Erythroblast (primary cell): ENCODE measurements around the gene EEA1.

Source experiments
- GATA1 ChIP-seq: IDR thresholded peaks from 2 replicates; pipeline ENCODE4 v1.6.1; 2011; ENCODE audit warnings: low read depth, mild to moderate bottlenecking, control low read depth, low read length, moderate library complexity
- POLR2A ChIP-seq: IDR thresholded peaks from 2 replicates; pipeline ENCODE4 v1.6.1; 2011; ENCODE audit warnings: mild to moderate bottlenecking, low read length

DNA sequence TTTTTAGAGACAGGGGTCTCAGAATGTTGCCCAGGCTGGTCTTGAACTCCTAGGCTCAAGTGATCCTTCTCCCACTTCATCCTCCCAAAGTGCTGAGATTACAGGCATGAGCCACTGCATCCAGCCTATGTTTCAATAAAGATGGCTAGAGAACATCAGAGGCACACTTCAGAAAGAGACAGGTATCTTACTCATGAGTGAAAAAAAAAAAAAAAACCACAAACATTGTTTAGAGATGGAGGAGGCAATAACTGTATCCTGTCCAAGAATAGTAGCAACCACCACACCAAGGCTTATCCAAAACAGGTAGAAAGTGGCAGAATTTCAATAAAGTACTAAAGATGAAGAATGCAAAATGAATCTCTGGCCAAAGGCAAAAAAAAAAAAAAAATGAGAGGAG lies 30.3 kb downstream of the EEA1 start:
- no peak for TF ChIP-seq POLR2A
- TF ChIP-seq GATA1: no peak
